Measurements from ENCODE around the gene GRB10. TPM values are rescaled to one million over a fixed set of nuclear protein-coding genes. Genes with fewer than 3 reads are reported as not detected.

GRB10 gene
- total RNA-seq, 1 experiment from 2014 or later: 47.3 TPM

DNA sequence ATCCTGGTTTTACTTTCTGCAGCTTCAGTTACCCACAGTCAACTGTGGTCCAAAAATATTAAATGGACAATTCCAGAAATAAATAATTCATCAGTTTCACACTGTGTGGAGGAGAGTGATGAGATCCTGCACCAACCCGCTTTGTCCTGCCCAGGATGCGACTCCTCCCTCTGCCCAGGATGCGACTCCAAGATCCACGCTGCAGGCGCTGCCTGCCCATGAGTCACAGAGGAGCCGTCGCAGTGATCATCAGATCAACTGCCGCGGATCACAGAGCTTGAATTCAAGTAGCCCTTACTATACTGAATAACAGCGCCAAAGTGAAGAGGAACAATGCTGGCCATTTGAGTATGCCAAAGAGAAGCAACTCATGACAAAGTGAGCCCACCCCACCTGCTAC is 61.5 kb downstream of the GRB10 start:
- DNase-seq (ENCODE audit: low spot score): no peak

DNA sequence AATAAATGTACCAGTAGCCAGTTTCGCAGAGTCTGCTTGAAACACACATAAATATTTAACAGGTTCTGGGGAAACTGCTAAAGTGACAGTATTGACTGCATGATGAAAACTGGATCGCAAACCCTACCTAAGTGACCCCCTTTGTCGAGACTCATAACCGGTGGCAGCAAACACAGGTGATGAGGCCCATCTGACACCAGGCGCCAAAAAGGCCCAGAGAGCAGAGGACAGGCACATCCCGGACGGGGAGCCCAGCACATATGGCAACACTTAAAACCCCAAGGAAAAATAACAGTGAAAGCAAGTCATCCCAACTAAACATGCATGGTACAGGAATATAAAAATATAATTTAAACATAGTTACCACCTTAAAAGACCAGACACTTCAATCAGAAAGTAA is 62.4 kb downstream of the GRB10 start:
- no peak for DNase-seq (ENCODE audit: low spot score)

DNA sequence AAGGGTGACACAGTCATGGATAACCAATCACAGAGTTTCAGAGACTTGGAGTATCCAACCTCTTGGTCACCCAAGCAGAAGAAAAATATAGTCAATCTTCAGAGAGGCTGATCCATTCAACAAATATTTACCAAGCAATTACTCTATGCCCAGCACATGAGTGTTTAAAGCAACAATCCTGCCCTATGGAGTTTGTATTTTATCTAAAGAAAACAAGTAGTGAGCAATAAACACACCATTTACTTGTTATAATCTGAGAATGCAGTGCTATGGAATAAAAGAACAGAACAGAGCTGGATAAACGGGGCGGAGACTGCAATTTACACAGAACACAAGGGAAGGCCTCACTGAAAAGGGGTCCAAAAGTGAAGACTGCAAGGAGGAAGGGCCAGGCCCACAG is 63.8 kb downstream of the GRB10 start:
- no peak for DNase-seq (ENCODE audit: low spot score)

DNA sequence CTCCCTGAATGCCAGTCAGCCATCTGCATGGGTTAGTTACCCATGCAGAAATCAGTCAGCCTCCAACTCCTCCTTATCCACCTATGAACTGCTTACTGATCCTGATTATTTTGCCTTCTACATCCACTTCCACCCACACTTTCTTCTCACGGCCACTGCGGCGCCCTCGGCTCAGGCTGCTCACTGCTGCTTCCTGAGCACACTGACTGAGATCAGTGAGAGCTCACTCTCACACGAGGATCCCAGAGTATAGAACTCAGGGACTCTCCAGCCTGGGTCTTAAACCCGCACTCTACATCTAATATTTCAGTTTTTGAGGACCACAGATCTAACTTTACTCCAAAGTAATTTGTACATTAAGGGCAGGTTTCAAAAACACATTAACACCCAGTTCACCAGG is 64.4 kb downstream of the GRB10 start:
- DNase-seq (ENCODE audit: low spot score): no peak

DNA sequence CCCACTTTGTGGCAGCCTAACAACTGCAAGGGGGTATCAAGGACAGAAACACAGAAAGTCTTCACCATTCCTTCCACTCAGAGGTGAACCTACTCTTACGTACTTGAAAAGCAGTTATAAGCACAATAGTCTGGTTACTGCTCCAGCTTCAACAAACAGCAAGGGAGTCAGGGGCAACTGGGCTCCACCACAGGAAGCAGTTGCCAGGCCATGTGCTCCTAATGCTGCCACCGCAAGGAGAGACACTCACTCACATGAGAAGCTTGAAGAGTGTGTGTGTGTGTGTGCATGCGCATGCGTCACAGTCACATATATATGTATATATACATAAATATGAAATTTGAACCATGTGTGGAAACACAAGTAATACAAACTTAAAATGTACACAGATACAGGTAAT is 65.5 kb downstream of the GRB10 start:
- no peak for DNase-seq (ENCODE audit: low spot score)

DNA sequence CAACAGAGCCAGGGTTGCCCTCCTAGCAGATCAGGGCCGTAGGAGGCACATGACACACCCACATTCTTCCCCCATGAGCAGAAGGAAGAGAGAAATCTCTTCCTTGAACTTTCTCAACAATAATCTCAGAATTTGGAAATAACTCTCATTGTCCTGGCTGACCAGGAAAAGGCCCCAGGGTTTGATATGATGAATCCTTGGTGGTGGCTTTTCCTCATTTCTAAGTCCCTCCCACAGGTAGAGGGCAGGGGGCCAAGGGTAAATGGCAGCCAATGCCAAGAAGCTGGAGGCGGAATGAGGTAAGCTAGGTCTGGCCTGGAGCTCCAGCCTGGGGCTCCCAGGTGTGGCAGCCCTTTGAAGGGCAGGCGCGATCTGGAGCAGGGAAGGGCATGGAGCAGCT is 67.8 kb downstream of the GRB10 start:
- DNase-seq (ENCODE audit: low spot score): no peak

DNA sequence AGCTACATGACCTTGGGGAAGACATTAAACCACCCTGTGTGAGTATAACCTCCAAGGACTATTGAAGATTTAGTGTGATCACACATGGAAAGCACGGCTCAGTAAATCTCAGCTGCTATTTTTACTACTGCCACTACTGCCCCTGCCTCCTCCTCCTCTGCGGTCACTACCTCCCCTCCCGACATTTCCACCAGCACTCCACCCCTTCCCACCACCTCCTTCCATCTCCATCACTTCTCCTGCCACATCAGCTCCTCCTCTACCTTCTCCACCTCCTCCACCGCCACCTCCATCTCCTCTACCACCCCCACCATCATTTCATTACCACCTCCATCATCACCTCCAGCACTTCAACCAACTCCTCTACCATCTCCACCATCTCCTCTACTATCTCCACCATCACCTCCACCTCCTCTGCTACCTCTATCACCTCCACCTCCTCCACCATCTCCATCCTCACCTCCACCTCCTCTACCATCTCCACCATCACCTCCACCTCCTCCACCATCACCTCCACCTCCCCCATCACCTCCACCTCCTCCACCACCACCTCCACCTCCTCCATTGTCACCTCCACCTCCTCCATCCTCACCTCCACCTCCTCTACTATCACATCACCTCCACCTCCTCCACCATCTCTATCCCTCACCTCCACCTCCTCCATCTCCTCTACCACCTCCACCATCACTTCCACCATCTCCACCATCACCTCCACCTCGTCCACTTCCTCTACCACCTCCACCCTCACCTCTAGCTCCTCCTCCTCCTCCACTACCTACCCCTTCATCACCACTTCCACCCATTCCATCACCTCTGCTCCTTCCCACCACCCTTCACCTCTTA is 69.4 kb downstream of the GRB10 start:
- no peak for DNase-seq (ENCODE audit: low spot score)

DNA sequence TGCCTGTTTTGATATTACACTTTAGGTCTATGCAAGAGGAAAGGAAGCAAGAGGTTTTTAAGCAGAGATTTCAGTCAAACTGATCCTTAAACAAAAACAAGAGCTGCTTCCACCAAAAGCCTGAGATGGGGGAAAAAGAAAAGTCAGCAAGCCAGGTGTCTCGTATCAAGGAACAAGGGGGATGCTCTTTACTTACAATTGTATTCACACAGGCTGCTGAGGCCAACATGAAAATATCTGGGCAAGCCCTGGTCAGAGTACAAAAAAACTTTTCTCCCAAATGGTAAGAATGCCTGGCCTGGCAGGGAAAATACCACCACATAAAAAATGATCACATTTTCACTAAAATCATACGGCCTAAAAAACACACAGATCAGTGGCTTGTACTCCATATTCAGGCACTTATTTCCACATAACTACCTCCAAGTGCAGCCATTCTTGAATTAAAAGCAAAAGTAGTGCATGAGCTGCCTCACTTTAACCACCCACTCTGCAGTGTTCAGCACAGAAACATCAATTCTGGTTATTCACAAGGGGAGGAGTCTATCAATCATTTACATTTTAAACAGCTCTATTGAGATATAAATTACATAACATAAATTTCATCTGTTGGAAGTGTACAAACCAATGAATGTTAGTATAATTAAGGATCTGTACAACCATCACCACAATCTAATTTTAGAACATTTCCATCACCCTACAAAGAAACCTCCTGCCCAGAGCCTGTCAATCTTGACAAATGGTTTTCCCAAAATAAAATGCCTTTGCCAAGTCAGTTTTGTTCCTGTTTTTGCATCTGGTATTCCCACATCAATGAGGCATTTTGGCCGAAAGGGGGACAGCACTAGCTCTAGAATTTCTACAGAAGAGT is 70.2 kb downstream of the GRB10 start:
- DNase-seq (ENCODE audit: low spot score): no peak

DNA sequence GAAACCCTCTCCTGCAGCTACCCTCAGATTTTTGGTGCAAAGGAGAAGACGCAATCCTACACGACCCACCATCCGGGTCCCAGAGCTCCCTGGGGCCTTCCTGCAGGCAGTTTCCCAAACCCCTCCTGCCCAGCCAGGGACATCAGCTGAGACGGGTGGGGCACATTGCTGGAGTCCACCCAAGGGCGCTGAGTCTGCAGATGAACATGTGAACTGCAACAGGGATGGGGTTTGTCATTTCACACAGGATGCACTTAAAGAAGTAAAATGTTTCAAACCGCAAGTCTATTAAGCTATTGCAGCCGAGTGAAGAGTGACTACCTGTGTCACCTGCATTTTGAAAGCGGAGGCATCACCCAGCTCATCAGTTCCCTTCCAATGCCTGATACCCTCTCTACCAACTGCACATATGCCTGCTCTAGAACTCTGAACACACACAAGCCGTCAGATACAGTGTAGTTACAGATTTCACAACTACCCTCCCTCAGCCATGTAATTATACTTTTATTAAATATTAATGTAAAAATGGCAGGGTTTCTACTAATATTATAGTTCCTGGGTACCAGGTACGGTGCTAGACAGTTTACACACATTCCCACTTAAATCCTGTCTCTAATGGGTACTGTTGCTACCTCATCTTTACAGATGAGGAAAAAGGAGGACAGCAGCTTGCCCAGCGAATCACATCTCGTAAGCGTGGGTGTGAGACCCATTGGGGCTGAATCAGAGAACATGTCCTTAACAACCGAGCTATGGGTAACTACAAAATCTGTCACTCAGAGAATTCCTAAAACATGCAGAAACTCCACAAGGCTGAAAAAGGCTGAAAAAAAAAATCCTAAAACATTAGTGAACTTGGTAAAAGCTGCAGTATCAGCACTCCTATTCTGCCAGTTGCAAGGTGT is 71.2 kb downstream of the GRB10 start:
- no peak for DNase-seq (ENCODE audit: low spot score)

DNA sequence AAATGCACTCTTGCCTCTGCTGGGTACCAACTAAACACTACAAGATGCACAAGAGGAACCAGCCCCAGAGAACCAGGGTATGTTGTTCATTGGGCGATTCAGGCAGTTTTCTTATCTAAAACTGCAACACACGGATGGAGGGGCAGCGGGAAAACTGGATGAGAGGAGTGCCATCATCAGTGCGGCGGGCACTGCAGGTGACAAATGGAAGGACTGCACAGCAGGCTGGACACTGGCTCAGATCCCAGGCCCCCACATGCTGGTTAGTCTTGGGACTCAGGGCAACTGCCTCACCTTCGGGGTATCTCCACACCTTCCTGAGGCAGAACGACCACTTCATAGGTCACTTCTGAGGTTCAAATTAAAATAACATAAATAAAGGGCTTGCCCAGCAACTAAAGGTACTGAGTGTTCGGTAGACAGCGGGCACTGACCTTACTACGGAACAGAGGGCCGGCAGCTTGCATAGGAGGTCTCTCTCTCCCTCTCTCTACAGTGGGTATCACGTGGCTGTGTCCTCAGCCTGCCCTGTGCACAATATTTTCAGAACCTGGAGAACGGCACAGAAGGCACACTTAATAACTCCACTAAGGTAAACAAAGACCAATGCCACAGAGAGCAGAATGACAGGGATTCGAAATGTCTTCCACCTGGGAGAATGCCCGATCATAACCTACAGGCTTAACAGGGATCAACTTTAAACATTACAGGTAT is 72.1 kb downstream of the GRB10 start:
- no peak for DNase-seq (ENCODE audit: low spot score)

DNA sequence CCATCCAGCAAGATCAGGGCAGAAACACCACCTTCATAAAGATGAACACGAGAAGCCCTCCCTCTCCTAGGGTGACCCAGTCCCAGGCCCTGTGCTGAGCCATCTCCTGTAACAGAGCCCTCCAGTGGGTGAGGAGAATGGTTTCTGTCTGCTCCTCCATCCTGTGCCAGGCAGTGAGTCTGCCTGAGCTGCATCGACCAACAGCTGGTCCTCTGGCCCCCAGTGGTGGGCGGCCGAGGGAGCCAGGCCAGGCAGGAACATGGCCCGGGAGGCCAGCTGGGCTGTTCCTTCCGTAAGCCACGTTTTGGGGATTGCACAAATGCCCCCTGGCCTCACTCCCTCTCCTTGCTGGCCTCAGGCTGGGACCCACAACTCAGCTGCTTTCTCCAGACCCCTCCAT is 73.5 kb downstream of the GRB10 start:
- no peak for DNase-seq (ENCODE audit: low spot score)

DNA sequence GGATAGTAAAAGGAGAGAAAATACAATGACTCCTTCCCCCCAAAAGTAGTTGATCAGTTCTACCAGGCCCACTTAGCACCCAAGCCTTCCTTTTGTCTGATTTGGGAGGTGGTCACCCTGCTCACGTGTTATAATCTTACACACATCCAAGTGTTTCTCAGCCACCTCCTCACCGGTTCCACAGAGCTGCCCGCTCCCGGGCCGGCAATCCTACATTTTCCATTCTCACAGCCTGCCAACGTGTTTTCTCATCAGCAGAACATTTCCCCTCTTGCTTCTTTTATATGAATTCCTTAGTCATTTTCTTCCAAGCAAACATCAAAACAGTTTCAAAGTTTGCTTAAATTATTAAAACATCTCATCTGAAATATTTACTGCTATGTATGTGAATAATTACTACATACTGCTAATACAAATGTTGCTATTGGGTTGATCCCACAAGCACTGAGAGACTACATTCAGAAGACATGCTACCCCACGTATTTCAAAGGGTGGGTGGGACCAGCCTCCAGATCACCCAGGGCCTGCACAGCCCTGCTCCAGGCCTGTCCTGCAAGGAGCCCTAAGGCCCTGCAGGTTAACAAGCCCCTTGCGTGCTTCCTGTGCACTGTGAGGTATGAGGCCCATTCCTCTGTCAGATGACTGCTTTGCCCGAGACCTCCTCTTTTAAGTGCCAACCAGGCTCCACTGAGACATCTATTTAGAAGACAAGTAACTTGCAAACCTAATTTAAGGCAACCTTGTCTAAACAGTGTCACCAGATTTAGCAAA is 75.3 kb downstream of the GRB10 start:
- no peak for DNase-seq (ENCODE audit: low spot score)

DNA sequence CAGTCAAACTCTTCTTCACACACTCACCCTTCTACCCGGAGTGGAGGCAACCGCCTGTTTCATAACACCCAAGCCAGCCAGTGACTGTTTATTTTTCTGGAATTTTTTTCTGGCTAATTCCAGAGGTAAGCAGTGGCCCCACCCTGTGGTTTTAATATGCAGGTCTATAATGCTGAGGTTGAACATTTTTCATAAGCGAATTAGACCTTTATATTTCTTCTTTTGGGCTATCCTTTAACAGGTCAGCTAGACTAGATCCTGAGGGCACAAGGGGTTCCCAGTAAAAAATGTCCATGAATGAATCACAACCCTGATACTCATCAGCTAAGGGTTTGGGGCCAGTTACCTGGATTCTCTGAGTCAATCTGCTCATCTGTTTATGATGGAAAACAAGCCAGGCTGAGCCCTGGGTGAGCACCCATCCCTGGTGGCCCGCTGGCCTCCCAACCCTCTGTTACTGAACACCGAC is 76.2 kb downstream of the GRB10 start:
- DNase-seq (ENCODE audit: low spot score): no peak

DNA sequence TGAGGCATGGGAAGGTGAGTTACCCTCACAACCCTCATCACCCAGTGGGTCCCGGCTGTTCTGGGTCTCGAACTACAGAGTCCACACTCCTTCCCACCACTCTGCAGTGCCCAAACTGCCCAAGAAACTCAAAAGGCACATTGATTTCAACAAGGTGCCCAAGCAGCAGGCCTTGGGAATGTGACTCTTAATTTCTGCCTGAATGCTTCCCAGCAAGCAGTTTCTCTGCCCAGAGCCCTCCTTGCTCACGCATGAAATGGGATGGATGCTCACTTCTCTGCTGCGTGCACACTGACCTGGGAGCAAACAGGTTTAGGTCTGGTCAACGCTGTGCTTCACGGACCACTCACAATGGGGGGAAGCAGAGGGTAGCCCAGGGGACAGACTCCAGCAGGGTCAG is 77.9 kb downstream of the GRB10 start:
- no peak for DNase-seq (ENCODE audit: low spot score)

DNA sequence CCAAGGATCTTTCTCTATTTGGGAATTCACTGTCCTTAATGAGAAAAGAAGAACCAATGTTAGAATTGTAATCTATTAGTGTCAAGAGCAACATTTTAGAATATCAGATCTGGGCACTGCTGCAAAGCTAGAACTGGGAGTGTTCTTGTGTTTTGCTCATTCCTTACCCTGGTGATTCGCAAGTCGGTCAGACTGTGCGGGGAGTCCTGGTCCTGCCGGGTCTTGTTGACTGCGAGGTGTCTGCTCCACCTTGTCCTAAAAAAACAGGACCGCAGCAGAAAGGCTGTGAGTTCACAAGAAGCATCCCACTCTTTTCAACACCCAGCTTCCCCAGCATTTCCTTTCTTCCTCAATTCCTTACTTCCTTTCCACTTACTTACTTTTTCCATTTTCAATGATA is 79.0 kb downstream of the GRB10 start:
- DNase-seq (ENCODE audit: low spot score): no peak

DNA sequence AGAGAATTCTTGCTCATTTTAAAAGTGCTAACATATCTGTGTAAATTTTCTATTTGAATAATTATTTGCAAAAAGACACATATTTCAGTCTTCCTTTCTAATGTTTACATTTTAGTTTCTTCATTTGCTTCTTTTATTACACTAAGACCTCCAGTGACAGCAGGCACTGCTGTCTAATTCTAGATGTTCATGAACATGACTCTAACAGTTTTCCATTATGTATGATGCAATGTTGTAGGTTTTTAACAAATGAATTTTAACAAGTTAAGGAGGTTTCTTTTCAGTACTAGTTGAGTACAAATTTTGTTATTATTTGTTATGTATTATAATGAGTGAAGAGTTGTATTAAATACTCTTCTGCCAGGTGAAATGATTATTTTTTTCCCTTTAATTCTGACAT is 83.6 kb downstream of the GRB10 start:
- no peak for DNase-seq (ENCODE audit: low spot score)

DNA sequence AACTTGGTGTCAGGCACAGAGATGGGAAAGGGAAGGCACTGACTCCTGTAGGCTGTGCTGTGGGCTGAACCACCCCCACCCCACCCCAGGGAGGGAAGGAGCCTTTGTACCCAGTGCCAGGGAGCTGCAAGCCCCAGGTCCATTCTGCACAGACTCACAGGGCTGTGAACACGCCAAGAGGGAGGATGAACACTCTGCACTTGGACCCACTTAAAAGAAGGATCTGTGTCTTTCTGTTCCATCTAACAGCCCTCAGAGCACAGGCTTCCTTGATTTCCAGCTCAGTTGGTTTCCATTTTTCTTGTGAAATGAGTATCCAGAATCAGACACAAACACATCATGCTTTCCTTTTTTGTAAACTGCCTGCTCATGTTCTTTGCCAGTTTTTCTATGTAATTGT is 84.9 kb downstream of the GRB10 start:
- no peak for DNase-seq (ENCODE audit: low spot score)

DNA sequence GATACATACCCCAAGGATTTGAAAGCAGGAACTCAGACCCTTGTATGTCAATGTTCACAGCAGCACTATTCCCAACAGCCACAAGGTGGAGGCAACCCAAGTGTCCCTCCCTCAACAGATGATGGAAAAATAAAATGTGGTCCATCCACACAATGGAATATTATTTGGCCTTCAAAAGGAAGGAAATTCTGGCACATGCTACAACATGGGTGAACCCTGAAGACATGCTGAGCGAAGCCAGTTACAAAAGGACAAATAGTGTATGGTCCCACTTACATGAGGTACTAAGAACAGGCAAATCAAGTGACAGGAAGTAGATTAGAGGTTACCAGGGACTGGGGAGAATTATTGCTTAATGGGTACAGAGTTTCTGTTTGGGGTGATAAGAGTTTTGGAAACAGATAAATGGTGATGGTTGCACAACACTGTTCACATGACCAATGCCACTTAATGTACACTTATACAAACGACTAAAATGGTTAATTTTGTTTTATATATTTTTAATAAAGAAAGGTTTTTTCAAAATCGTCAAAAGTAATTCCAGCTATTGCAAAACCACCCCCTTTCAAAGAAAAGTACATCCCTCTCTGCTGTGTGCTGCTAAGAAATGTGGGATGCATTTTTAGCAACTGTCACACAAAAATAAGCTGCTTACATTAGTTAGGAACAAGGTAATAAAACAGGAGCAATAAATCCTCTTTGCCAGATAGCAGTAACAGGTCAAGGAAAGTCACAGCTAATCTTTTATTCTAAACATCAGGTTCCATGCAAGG is 85.7 kb downstream of the GRB10 start:
- peak; percentile 51 for DNase-seq (ENCODE audit: low spot score)

DNA sequence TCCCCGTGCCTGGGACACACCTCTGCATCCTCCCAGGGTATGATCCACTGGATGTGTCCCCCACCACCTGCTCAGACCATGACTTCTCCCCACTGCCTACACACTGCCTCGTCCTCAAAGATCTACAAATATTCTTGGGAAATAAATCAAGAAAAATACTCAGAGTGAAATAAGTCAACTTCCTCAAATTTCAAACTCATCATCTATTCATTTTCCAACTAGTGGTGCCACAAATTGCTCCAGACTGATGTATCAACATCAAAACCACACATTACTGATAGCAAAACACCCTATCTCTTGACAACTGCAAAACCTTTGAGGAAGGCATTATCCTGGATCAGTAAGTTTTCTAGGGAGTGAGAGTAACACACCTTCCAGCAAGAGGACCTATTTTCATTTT is 87.7 kb downstream of the GRB10 start:
- DNase-seq (ENCODE audit: low spot score): no peak

All from H4 (cell line).